Measurements from ENCODE around the gene CBL. TPM values are rescaled to one million over a fixed set of nuclear protein-coding genes. Genes with fewer than 3 reads are reported as not detected.
A peak's percentile ranks its signal among the peaks of the same experiment; 100 is the strongest.

Gene CBL
- total and polyA plus RNA-seq, 10 of the 15 experiments (the other 5 are each of a cell fraction or from before 2014, with no cell fraction given), result 3.9 to 27.1 (median 9.5) TPM

DNA sequence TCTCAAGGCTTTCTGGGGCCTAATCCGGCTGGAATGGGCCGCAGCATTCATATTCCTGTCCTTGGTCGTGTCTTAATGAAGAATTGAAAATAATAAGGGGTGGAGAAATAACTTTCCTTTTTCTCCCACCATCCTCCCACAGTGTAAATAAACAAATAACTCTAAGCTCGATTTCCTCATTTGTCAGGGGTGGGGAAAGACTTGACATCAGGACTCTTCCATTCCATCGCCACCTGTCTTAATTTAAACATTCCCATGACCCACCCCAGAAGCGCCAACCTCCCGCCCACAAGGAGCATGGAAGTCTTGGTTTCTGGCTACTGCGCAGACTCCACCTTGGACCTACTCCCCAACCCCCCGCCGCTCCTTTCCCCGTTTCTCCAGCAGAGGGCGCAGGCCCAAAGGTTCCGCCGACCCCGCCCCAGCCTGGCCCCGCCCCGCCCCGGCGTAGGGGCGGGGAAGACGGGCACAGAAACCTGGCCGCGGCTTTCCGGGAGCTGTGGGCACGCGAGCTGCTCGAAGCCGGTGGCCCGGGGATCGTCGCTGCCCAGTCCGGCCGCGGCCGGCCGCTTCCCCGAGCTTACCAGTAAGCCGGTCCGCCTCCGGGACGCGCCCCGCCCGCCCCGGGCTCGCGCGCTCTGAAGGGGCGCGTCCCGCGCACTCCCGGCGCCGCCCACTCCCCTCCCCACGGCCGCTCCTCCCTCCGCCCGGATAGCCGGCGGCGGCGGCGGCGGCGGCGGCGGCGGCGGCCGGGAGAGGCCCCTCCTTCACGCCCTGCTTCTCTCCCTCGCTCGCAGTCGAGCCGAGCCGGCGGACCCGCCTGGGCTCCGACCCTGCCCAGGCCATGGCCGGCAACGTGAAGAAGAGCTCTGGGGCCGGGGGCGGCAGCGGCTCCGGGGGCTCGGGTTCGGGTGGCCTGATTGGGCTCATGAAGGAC, at the start of gene CBL (continued):
- TF ChIP-seq ATF3 (IDR thresholded peaks at IDR 0.05; ENCODE audit: borderline replicate concordance, extremely low read depth, low read depth, low read length) (no peak), GATAD2B (conservative IDR thresholded peaks at IDR 0.05; ENCODE audit: low read depth) (peak; percentile 82), SREBF2 (IDR thresholded peaks at IDR 0.05; ENCODE audit: low read length) (no peak; the same call in 1 of the 2 replicates), CHD4 (IDR thresholded peaks at IDR 0.05) (no peak), ZNF274 (IDR thresholded peaks at IDR 0.05; ENCODE audit: insufficient read depth, insufficient read length) (no peak), SMARCA5 (IDR thresholded peaks at IDR 0.05) (no peak), RAD51 (IDR thresholded peaks at IDR 0.05) (no peak), FOS (IDR thresholded peaks at IDR 0.05; ENCODE audit: borderline replicate concordance, extremely low read depth, insufficient read length) (no peak), IKZF2 (IDR thresholded peaks at IDR 0.05) (peak; percentile 9 to 41; a peak in 3 of 4 replicates), ZNF217 (IDR thresholded peaks at IDR 0.05) (peak; percentile 41; the same call in 1 of the 2 replicates), ETV6 (conservative IDR thresholded peaks at IDR 0.05 in 1 of 2, IDR thresholded peaks at IDR 0.05 in 1 of 2; ENCODE audit: borderline replicate concordance in 1 of 2, low read depth in 1 of 2) (no peak), EED (IDR thresholded peaks at IDR 0.05; ENCODE audit: low read depth) (no peak), TARDBP (IDR thresholded peaks at IDR 0.05; ENCODE audit: borderline replicate concordance) (no peak; the same call in 1 of the 2 replicates)
- TF ChIP-seq, protein P1, sequence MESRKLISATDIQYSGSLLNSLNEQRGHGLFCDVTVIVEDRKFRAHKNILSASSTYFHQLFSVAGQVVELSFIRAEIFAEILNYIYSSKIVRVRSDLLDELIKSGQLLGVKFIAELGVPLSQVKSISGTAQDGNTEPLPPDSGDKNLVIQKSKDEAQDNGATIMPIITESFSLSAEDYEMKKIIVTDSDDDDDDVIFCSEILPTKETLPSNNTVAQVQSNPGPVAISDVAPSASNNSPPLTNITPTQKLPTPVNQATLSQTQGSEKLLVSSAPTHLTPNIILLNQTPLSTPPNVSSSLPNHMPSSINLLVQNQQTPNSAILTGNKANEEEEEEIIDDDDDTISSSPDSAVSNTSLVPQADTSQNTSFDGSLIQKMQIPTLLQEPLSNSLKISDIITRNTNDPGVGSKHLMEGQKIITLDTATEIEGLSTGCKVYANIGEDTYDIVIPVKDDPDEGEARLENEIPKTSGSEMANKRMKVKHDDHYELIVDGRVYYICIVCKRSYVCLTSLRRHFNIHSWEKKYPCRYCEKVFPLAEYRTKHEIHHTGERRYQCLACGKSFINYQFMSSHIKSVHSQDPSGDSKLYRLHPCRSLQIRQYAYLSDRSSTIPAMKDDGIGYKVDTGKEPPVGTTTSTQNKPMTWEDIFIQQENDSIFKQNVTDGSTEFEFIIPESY (IDR thresholded peaks at IDR 0.05), result no peak

Measured in GM12878 (cell line).